RKO (cell line): ENCODE results near the gene TRIM4.
"Not testable (repeated sequence)": the region's sequence is repeated elsewhere in the genome, so short reads cannot be mapped to it uniquely, and the experiment has no call there.

Experiments
- DNase-seq: peaks from one replicate; pipeline ENCODE4 v3.0.0-alpha.2; 2016; ENCODE audit warnings: low spot score

The TRIM4 gene

GRCh38 chr7:99919814-99920112, 433 bp upstream of the TRIM4 start:
- no peak for DNase-seq

GRCh38 chr7:99910976-99911375, 8.4 kb downstream of the TRIM4 start:
- DNase-seq = no peak

- no peak for DNase-seq
Measured at GRCh38 chr7:99901581-99901980, 17.7 kb downstream of the TRIM4 start.

- no peak for DNase-seq
Measured at GRCh38 chr7:99899830-99900519, 19.4 kb downstream of the TRIM4 start.

GRCh38 chr7:99898836-99899235, 20.5 kb downstream of the TRIM4 start:
- DNase-seq = no peak

GRCh38 chr7:99898023-99898357, 21.3 kb downstream of the TRIM4 start:
- no peak for DNase-seq

GRCh38 chr7:99897322-99898022, 21.9 kb downstream of the TRIM4 start:
- no peak for DNase-seq

GRCh38 chr7:99894738-99895137, 24.6 kb downstream of the TRIM4 start:
- DNase-seq = no peak

- no peak for DNase-seq
Measured at GRCh38 chr7:99893280-99893679, 26.1 kb downstream of the TRIM4 start.

- DNase-seq = not testable (repeated sequence)
Measured at GRCh38 chr7:99890348-99890747, 29.0 kb downstream of the TRIM4 start.

GRCh38 chr7:99888366-99888765, 31.0 kb downstream of the TRIM4 start:
- not testable (repeated sequence) for DNase-seq

- DNase-seq = no peak
Measured at GRCh38 chr7:99881370-99881769, 38.0 kb downstream of the TRIM4 start.

GRCh38 chr7:99876933-99877332, 42.4 kb downstream of the TRIM4 start, which contains the start of gene OR2AE1:
TSS of gene OR2AE1 (minus strand) at chr7:99877033. CDS start at chr7:99877033, 0 bp downstream.
- DNase-seq = no peak

- DNase-seq = no peak
Measured at GRCh38 chr7:99876491-99876890, 42.8 kb downstream of the TRIM4 start.

GRCh38 chr7:99868246-99868645, 51.1 kb downstream of the TRIM4 start:
- no peak for DNase-seq

GRCh38 chr7:99867477-99867876, 51.9 kb downstream of the TRIM4 start:
- not testable (repeated sequence) for DNase-seq

GRCh38 chr7:99863847-99864440, 55.4 kb downstream of the TRIM4 start:
- no peak for DNase-seq

- DNase-seq = peak; percentile 59
Measured at GRCh38 chr7:99860281-99861127, 58.8 kb downstream of the TRIM4 start.

GRCh38 chr7:99855236-99855635, 64.1 kb downstream of the TRIM4 start:
- no peak for DNase-seq

- no peak for DNase-seq
Measured at GRCh38 chr7:99848420-99849216, 70.7 kb downstream of the TRIM4 start.

- DNase-seq = no peak
Measured at GRCh38 chr7:99844328-99844727, 75.0 kb downstream of the TRIM4 start.

- peak; percentile 45 for DNase-seq
Measured at GRCh38 chr7:99843808-99844207, 75.5 kb downstream of the TRIM4 start.
